Fibroblast of pulmonary artery (primary cell): ENCODE data around the gene NT5C.
A peak's percentile ranks its signal among the peaks of the same experiment; 100 is the strongest.
"Not testable (repeated sequence)": the region's sequence is repeated elsewhere in the genome, so short reads cannot be mapped to it uniquely, and the experiment has no call there.

Experiments
- DNase-seq: peaks from one replicate; pipeline ENCODE4 v3.0.0-alpha.2; 2010; ENCODE audit warnings: low read depth
- H3K4me3 ChIP-seq: replicated peaks from 2 replicates; pipeline ENCODE4 v1.5.1; 2011; ENCODE audit warnings: low read depth, mild to moderate bottlenecking, control low read depth, low read length, moderate library complexity
- CTCF ChIP-seq: IDR thresholded peaks from 2 replicates; pipeline ENCODE4 v1.5.1; 2011; ENCODE audit warnings: mild to moderate bottlenecking, control low read depth, low read length, inconsistent platforms; ENCODE audit errors: missing control alignments

The NT5C gene

DNA sequence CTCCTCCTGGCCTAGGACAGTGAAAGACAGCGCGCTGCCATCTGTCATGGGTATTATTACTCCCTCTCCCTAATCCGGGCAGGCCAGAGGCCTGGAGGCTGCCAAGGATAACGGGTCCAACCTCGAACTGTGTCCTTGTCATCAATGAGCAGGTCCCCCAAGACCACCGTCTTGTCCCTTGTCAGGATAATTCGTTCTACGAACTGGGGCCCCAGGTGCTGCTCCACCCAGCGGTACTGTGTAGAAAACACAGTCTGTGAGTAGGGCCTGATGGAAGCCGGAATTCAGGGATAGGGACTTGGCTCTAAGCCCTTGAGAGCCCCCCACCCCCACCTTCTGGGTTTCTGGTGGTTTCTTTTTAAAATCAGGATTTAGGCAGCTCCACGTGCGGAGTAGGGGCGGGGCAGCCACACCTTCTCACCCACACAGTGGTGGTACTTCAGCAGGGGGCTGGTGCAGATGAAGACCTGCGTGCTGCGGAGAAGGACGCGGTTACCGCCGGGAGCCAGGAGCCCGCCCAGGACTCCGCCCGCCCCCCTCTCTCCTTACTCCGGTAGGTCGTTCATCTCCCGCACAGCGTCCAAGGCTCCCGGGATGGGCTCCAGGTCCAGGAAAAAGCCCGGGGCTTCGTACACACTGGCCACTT lies 787 bp downstream of the NT5C start:
- H3K4me3 ChIP-seq, result peak overlapping the region; percentile 73
- peak; percentile 62 for TF ChIP-seq CTCF
- peak; percentile 67 for DNase-seq

DNA sequence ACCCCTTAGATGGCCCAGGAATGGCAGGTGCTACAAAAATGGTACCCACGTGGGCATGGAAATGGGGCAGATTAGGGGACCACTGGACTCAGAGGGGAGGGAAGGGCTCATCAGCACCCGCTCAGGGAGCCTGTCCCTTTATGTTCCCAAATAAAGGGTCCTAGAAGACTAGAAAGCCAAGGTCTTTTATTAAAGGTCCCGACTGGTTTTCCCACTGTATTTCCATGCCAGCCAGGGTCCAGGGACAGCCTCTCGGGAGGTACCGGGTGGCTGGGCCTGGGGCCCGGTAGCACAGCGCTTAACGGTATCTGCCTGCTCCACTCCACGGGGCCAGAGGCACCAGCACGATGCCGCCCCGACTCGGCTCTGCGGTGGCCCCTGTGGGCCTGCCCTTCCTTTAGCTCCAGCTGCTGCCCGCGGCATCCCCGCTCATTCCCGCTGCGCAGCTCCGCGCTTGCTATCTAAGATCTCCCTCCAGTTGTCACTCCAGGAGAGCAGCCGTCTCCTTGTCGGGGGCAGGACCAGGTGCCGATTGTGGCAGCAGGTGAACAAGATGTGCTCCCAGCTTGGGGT lies 1.4 kb downstream of the NT5C start:
- no peak for DNase-seq
- TF ChIP-seq CTCF, result no peak
- H3K4me3 ChIP-seq, result peak overlapping the region; percentile 73

- H3K4me3 ChIP-seq, result no peak overlapping the region
- TF ChIP-seq CTCF, result no peak
- no peak for DNase-seq
Observed at GRCh38 chr17:75129576-75129975, 2.0 kb downstream of the NT5C start.

GRCh38 chr17:75128694-75129505 lies 2.6 kb downstream of the NT5C start:
- DNase-seq, result no peak
- H3K4me3 ChIP-seq, result no peak overlapping the region
- TF ChIP-seq CTCF, result no peak

DNA sequence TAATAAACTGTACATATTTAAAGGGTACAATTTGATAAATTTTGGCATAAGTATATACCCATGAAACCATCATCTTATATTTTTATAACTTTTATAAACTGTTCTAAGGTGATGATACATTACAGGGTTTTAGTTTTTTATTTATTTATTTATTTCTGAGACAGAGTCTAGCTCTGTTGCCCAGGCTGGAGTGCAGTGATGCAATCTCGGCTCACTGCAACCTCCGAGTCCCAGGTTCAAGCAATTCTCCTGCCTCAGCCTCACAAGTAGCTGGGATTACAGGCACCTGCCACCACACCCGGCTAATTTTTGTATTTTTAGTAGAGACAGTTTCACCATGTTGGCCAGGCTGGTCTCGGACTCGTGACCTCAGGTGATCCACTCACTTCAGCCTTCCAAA lies 3.6 kb downstream of the NT5C start:
- H3K4me3 ChIP-seq, DNase-seq: not testable (repeated sequence)

DNA sequence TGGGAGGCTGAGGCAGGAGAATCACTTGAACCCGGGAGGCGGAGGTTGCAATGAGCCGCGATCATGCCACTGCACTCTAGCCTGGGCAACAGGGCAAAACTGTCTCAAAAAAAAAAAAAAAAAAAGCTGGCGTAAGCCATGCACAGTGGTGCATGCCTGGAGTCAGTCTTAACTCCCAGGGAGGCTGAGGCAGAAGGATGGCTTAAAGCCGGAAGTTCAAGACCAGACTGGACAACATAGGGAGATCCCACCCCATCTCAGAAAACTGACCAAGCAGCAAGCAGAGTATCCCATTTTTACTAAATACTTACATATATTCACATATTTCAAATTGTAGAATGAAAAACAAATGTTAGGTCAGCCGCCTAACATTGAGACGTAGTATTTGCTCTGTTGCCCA lies 4.6 kb downstream of the NT5C start:
- no peak for TF ChIP-seq CTCF
- no peak for DNase-seq
- no peak overlapping the region for H3K4me3 ChIP-seq

DNA sequence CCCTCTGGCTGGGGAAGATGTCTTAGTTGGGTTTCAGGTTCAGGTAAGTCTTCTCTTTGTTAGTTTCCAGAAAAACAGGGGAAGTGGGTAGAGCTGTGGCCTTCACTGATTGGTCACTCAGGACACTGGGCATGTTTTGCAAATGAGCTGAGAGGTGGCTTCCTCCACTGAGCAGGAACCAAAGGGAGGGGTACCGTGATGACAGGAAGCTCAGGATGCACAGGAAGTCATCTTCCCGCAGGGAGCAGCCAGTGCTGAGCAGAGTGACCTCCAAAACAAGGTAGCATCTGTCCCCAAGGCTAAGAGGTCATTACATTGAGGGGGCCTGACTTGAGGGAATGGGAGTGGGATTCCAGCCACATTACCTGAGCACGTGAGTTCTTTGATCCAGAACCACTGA lies 5.6 kb downstream of the NT5C start:
- TF ChIP-seq CTCF, result no peak
- no peak for DNase-seq
- no peak overlapping the region for H3K4me3 ChIP-seq
